ENCODE measurements around the gene SORCS2.

SORCS2 gene

GRCh38 chr4:7338876-7339623 lies 146.7 kb downstream of the SORCS2 start:
- no peak for DNase-seq (ENCODE audit: low read depth)

GRCh38 chr4:7339751-7340552 lies 147.6 kb downstream of the SORCS2 start:
- no peak for DNase-seq (ENCODE audit: low read depth)

GRCh38 chr4:7340553-7341433 lies 148.5 kb downstream of the SORCS2 start:
- no peak for DNase-seq (ENCODE audit: low read depth)

GRCh38 chr4:7341491-7342222 lies 149.3 kb downstream of the SORCS2 start:
- DNase-seq (ENCODE audit: low read depth), result no peak

- no peak for DNase-seq (ENCODE audit: low read depth)
These were observed 150.1 kb downstream of the SORCS2 start for GRCh38 chr4:7342223-7343080.

GRCh38 chr4:7343081-7343655 lies 150.8 kb downstream of the SORCS2 start:
- DNase-seq (ENCODE audit: low read depth), result no peak

GRCh38 chr4:7343950-7344349 lies 151.6 kb downstream of the SORCS2 start:
- DNase-seq (ENCODE audit: low read depth), result no peak

GRCh38 chr4:7344636-7345155 lies 152.4 kb downstream of the SORCS2 start:
- no peak for DNase-seq (ENCODE audit: low read depth)

- DNase-seq (ENCODE audit: low read depth), result no peak
These were observed 155.6 kb downstream of the SORCS2 start for GRCh38 chr4:7347981-7348380.

GRCh38 chr4:7348946-7349900 lies 156.9 kb downstream of the SORCS2 start:
- no peak for DNase-seq (ENCODE audit: low read depth)

- DNase-seq (ENCODE audit: low read depth), result no peak
These were observed 158.1 kb downstream of the SORCS2 start for GRCh38 chr4:7350396-7350795.

GRCh38 chr4:7351014-7351413 lies 158.7 kb downstream of the SORCS2 start:
- DNase-seq (ENCODE audit: low read depth), result no peak

GRCh38 chr4:7352486-7352885 lies 160.1 kb downstream of the SORCS2 start:
- DNase-seq (ENCODE audit: low read depth), result no peak

- DNase-seq (ENCODE audit: low read depth), result no peak
These were observed 160.9 kb downstream of the SORCS2 start for GRCh38 chr4:7353046-7353790.

GRCh38 chr4:7353846-7354610 lies 161.7 kb downstream of the SORCS2 start:
- DNase-seq (ENCODE audit: low read depth), result no peak

GRCh38 chr4:7354927-7355326 lies 162.6 kb downstream of the SORCS2 start:
- DNase-seq (ENCODE audit: low read depth), result no peak

- no peak for DNase-seq (ENCODE audit: low read depth)
These were observed 163.5 kb downstream of the SORCS2 start for GRCh38 chr4:7355795-7356194.

Measured in GM04504 (cell line).